NCI-H82 treated with DMSO at 0.1 percent for 48 hours (cell line): Measurements from ENCODE around the gene SPSB1.

Experiments used
- DNase-seq: peaks from one replicate; lab custom pipeline; 2025; ENCODE audit not compliant: unreplicated experiment; lab: John Stamatoyannopoulos, UW

The SPSB1 gene

DNA sequence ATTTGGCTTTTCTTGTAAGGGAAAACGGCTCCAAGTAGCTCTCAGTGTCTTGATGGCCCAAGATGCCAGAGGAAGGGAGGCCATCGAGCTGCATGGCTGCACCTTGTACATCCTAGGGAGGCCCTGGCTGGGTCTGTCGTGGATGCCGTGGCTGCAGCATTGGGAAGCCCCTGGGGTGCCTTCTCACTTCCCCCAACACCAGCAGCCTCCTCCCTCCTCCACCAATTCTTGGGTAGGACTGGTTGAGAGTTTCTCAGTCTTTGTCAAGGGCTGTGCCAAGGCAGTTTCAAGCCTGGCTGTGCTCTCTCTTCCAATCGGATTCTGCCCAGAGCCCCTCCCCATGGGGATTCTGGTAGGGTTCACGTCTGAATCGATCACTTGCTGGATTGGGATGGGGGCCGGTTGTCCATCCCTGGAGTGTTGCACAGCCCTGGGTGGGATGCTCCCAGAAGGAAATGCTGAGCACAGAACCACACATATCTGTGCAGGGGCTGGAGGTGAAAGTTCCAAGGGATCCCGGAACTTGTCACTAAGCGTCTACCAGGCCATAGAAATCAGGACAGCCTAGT lies 14.0 kb upstream of the SPSB1 start:
- DNase-seq = no peak

DNA sequence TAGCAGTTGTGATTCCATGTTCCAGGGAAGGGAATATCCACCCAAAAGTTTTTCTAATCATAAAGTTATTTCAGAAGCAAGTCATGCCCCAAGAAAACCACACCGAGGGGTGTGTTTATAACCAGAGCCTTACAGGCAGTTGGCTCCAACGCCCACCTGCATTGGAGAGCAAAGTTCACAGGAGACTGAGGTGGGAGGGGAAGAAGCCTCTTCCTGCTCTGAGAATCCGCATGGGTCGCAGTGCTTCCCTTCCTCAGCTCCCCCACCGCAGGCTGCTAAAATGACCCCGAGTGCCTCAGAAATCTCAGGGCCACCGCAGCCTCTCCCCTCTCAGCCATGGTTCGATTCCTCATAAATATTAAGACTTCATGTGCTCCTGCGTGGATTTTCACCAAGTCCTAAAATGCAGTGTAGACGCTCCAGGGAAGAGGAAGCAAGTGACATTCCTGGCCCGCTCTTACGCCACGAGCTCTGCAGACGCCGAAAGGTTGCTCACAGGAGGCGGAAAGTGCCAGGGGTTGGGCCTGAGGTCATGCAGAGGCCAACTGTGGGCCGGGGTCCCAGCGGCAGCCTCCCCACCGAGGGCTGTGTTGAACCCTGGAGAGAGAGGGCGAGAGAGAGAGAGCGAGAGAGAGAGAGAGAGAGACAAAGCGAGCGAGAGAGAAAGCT lies 13.4 kb upstream of the SPSB1 start:
- no peak for DNase-seq

DNA sequence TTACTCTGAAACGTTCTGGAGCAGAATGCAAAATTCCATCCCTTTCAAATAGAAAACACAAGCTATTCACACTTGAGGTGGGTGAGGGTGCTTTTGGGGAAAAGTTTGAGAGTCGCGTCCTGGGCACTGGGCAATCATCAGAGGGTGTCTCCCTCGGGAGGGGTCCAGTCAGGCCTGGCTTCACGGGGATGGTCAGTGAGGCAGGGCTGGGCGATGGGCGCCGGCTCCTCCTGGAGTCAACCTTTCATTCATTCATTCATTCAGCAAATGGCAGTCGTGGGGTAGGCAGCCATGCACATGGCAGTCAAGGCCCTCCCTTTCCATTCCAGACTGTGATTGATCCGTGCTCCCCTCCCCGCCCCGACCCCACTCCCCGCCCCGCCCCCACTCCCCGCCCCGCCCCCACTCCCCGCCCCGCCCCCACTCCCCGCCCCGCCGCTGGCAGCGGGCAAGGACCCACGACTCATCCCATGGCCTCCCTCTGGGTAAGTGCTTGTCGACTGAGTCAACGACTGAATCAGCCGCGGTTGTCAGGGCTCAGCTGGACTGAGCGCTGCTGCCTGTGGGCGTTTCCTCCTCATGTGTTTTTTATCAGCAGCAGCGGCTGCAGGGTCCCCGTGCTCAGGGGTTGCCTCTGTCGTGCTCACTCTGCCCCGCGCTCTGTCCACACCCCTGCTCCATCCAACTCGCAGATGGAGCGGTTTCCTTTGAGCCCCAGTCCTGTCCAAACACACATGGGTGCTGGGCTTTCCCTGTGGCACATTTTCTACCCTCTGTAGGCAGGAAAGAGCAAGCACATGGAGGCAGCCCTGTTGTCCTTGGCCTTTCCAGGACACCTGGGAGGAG lies 12.5 kb upstream of the SPSB1 start:
- no peak for DNase-seq

DNA sequence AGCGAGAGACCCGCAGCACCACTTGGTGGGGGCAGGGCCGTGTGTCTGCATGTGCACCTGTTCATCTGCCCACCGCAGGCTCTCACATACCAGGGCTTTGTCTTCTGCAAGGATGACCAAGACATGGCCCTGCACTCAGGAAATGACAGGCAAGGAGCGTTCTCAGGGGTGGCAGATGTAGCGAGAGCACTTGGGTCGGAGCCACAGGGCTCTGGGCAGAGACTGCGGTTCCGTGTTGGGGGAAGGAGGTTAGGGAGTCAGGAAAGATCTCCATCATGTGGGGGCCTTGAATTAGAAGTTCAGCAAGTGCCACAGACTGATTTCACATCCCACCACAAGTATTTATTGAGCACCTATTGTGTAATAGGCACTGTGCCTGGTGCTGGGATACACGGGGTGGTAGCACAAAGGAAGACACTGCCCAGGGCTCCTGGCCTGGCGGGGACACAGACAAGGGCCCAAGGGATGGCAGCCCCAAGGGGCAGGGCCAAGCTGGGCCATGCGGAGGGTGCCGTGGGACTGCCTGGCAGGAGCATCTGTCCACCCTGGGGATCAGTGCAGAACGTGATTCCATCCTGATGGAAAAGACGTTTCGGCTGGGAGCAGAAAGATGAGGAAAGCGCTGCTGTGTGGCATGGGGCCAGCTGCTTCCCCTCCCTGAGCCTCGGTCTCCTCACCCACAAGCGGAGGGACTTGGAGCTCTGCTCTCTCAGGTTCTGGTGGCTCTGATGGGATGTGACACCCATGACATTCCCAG lies 11.4 kb upstream of the SPSB1 start:
- DNase-seq = no peak

DNA sequence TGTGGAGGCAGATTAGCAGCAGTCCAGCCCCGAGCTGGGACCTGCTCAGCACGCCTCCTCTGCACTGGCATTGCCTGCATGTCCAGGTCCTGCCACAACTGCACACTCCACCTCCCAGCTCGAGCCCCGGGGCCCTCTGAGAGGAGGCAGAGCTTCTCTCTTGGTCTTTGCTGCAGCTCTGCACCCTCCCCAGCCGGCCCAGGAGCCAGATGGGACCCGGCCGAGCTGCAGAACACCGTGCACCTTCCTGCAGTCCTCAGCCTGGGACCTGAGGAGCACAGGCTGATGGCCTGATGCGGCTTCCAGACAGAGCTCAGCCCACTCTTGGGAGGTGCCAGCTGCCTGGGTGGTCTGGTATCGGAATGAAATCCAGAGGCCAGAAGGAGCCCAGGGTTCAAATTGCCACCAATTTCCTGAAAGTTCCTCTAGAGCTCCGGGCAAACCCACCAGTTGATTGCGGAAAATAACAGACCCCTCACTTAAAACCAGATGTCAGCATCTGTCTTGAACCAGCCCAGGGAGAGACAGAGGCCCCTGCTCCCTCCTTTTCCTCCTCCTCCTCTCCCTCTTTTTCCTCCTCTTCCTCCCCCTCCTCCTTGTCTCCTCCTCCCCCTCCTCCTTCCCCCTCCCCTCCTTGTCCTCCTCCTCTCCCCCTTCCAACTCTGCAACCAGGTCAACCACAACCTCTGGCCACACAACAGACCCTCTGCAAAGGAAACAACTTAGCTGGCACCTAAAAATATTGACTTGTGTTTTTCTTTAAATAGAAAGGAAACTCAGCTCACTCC lies 10.6 kb upstream of the SPSB1 start:
- no peak for DNase-seq

DNA sequence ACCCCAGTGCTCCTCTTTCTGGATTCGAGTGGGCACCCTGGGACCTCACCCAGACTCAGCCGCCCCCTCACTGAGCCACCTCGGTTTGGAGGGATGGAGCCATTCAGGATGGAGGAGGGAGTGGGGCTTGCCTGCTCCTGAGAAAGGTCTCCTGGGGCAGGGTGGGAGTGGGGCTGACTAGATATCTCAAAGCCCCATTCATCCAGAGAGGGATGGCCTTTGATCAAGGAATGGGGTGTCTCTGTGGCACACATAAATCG lies 10.1 kb upstream of the SPSB1 start:
- no peak for DNase-seq

DNA sequence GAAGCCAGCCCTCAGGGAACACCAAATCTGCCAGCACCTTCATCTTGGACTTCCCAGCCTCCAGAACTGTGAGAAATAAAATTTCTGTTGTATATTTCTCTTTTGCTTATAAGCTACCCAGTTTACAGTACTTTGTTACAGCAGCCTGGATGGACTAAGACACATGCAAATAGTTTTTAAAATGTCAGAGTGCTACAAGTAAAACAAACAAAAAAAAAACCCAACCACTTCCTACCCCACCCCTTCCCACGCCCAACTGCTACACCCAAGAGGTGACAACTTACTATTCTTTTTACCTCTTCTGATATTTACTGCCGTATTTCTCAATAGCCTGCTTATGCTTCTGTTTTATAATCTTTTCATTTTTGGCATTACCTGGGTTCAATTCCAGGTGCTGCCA lies 8.6 kb upstream of the SPSB1 start:
- no peak for DNase-seq

DNA sequence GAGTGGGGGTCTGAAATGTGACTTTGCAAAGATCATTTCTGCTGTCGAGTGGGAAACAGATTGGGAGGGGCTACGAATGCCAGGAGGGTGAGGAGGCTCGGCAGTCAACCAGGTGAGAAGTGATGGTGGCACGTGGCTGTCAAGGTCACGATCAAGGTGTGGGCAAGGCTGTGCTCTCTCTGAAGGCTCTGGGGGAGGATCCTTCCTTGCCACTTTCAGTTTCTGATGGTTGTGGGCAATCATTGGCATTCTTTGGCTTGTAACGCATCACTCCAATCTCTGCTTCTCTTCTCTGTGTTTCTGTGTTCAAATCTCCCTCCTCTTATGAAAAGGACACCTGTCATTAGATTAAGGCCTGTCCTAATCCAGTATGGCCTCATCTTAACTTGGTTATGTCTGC lies 6.1 kb upstream of the SPSB1 start:
- DNase-seq = no peak

DNA sequence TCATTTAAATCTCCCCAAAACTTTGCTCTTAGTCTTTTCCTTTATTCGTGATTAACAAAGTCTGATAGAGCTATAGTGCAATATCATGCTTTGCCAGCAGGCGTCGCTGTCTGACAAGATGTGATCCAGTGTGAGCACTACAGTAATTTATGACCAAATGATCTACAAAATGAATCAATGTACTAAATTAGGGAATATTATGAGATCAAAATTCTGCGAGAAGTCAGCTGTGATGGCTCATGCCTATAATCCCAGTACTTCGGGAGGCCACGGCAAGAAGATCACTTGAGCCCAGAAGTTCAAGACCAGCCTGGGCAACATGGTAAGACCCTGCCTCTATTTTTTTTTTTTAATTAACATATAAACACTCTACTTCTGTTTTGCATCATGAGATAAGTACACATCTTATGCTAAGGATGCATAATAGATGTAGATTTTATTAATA lies 3.6 kb upstream of the SPSB1 start:
- DNase-seq = peak; percentile 32

DNA sequence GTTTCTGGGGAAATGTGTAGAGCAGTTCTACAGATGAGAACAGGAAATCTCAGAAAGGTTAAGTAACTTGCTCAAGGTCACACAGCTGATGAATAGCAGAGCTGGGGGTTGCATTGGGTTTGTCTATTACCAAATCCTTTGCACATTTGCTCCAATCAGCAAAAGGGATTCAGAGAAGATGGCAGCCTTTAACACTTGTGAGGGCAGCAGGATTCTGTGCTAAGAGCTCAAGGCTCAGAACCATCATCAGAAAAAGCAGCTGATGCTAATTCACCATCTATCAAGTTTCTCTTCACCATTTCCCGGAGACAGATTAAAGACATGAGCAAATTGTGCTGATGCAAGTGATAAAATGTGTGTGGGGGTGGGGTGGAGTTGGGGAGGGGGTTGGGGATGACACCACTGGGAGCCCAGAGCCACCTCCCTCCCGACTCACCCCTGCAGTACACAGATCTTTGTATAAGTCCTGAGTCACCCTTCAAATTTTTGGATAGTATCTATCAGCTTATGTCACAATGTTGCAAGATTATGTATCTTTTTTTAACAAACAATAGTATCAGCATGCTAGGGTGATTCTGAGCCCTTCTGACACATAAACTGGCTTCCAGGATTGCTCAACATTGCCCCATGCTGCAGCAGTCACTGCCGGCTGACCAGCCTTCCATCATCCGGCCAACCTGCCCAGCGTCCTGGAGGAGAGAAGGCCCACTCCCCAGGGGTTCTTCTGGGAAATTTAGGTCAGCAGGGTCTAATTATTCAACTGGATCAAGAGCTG lies 2.8 kb upstream of the SPSB1 start:
- no peak for DNase-seq

DNA sequence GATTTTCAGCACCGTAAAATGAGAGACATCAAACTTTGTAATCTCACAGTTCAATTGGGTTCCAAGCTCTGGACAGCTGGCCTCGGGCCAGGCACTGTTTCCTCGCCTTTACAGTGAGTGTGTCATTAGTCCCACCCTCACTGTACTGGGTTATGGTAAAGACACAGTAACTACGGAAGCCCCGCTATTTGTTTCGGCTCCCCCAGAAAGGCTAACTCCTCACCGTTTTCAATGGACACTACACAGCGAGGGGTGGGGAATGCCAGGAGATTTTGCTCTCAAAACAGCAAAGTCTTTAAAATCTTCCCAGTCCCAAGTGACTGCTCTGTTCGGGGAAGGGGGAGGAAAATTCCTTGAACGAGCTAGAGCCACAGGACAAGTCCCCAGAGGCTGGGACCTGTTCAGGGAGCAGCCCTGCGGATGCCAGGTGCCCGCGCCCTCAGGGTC lies 757 bp upstream of the SPSB1 start:
- DNase-seq = peak; percentile 18

DNA sequence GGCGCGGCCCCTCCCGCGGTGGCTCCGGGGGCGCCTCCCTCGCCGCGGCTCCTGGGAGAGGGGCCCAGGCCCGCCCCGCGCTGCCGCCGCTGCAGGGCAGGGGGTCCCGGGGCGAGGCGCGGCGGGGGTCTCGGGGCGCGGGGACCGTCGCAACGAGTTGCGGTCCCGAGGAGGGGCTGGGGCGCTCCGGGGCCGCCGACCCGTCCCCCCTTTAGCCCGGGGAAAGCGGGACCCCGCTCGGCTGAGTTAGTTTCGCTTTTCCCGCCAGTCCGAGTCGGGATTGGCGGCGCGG lies 493 bp downstream of the SPSB1 start:
- DNase-seq = no peak

DNA sequence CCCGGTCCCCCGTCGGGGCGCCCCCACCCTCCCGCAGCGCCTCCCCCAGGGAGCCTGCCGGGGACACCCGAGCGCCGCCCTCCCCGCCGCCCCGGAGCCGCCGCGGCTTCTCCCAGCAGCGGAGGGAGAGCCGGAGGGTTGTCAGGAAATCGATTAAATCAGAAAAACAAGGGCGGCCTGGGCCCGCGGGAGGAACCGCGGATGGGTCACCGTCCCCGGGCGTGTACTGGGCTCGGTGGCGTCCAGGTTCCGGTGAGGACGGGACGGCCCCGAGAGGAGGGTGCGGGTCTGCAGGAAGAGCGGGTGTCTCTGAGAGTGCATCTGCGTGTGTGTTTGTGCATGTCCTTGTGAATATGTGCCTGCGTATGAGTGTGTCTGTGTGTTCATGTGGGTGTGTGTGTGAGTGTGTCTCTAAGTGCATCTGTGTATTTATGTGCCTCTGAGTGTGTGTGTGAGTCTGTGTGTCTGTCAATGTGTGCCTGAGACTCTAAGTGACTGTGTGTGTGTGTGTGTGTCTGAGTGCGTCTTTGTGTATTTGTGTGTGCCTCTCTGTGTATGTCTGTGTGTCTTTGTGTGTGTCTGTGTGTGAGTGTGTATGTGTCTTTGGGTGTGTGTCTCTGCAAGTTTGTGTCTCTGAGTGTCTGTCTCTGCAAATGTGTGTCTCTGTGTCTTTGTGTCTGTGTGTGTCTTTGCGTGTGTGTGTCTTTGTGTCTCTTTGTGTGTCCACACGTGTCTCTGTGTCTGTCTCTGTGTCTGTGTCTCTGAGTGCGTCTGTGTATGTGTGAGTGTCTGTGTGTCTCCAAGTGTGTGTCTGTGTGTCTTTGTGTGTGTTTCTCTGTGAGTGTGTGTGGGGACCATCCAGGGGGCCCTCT lies 1.1 kb downstream of the SPSB1 start:
- no peak for DNase-seq

DNA sequence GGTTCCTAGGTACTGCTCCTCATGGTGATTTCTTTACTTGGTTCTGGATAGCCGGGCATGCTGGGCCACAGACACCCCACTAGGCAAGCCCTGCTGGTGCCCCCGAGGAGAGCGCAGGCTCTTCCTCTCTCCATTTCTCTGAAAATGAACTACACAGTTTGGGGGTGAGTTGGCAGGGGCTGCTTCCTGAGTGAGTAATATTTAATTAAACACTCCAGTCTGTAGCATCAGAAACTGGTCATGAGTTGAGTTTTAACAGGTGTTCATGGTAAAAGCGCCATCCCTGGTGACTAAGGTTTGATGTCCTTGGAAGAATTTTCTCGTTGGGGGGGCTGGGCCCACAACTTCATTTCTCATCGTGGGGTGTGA lies 1.7 kb downstream of the SPSB1 start:
- no peak for DNase-seq

DNA sequence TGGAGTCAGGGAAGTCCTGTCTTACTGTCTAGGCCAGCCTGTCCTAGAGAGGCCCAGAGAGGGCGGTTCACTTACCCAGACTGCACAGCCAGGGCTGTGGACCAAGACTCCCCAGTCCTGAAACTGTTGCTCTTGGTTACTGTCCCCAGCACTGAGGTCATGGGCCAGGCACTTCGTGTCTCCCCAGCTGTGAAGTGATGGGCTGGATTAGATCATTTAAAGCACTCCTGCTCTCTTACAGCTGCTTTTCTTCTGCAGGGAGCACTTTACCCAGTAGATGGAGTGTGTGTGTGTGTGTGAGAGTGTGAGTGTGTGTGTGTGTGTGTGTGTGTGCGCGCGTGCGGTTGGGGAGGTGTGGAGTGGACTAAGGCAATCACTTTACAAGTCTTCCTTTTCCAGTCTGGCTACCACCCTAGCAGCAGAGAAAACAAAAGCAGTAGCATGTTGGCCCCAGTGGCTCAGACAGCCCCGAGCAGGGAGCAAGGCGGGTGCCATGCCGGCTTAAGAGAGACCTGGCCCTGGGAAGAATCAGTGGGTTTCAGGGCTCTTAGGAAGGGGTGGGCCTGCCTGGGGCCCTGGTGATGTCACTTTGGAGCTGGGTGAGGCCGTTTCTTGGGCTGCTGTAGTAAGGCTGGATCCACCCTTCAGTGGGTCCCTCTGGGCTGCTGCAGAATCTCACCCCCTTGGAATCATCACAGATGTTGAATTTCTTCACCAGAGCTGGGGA lies 2.4 kb downstream of the SPSB1 start:
- no peak for DNase-seq

DNA sequence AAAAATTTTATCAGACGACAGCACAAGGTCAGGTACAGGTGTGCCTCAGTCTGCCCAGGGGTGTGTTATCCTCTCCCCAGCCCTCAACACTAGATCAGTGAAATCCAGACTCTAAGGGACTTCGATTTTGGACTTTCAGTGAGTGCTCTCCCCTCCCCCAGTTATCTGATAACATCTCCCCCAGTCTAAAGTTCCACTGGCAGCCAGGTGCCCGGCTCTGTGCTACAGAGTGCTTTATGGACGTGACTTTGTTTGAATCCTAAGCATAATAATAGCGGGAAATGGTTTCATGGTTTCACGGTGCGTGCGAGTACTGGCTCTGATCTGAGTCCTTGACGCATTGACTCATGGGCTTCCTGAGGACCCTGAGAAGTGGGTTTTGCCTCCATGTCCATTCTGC lies 3.2 kb downstream of the SPSB1 start:
- no peak for DNase-seq

DNA sequence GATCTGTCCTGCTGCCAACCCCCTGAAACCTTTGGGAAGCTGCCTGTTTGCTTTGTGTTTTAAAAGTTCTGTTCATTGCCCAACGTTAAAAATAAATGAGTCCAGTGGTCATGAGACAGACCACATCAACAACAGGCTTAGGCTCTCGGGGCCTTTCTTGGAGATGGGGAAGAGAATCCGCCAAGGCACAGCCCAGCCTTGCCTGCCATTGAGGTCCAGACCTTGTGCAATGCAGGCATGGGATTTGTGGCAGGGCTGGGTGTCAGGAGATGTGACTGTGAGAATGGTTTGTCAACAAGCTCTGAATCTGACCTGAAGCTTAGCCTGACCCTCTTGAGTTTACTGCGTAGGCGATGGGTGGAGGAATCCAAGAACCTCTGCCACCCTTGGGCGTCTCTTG lies 4.2 kb downstream of the SPSB1 start:
- DNase-seq = no peak

DNA sequence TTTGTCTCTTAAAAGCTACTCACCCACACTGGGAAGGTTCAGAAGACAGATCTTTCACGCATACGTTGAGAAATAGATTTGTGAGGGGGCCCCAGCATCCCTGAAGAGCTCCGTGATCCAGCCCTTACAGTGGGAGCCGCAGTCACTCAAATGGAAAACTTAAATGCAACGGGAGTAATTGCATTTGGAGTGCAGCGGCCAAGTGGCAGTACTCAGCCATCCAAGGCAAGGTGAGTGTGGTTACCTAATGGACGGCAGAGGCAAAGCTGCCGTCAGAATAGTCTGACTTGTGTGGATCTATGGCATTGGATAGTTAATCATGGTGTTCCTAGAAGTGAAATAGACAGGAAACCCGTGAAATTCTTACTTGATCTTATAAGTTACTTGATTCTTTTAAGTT lies 5.1 kb downstream of the SPSB1 start:
- DNase-seq = no peak

DNA sequence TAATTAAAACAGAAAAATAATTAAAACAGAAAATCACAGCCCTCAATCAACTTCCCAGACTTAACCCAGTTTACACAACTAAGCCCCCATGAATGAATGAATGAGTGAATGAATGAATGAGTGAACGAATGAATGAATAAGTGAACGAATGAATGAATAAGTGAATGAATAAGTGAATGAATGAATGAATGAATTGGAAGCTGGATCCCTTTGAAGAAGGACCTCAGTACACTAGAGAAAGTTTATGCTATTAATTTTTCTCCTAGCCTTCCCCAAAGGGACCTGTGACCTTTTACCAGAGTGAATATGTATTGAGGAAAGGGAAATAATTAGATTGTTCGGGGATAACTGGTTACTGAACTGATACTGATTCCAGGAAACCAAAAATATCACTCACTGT lies 5.6 kb downstream of the SPSB1 start:
- no peak for DNase-seq
